ENCODE data around the gene TPD52L1. TPM values are rescaled to one million over a fixed set of nuclear protein-coding genes. Genes with fewer than 3 reads are reported as not detected.

The TPD52L1 gene
- total and polyA plus RNA-seq, 2 donors (not counting 3 experiments of a cell fraction or from before 2014, with no cell fraction given): 0.29 to 0.37 TPM

GRCh38 chr6:125246566-125246965 is 93.0 kb downstream of the TPD52L1 start:
- Histone ChIP-seq H3K9ac (replicated peaks; ENCODE audit: extremely low read depth, insufficient read depth, low read length) (no peak overlapping the region), H3K4me1 (ENCODE audit: control insufficient read depth, extremely low read depth, insufficient read depth, low read length) (no peaks in the 10 kb centered on the region), H3K9me3 (replicated peaks; ENCODE audit: control insufficient read depth, insufficient read depth, low read length) (no peaks in the 10 kb centered on the region), H4K20me1 (replicated peaks; ENCODE audit: control insufficient read depth, extremely low read depth, insufficient read depth, low read length) (no peaks in the 10 kb centered on the region), H3K27ac (ENCODE audit: insufficient read depth, low read depth, low read length) (no peak overlapping the region), H3K36me3 (ENCODE audit: control insufficient read depth in 2 of 2, extremely low read depth in 1 of 2, insufficient read depth in 2 of 2, low read length in 2 of 2) (no peaks in the 10 kb centered on the region), H2AFZ (ENCODE audit: low read depth, low read length) (no peak overlapping the region), H3K4me2 (ENCODE audit: insufficient read depth, low read length) (no peak overlapping the region), H3K9me1 (replicated peaks; ENCODE audit: control insufficient read depth, extremely low read depth, insufficient read depth, low read length) (no peaks in the 10 kb centered on the region), H3K27me3 (ENCODE audit: control insufficient read depth in 2 of 2, insufficient read depth in 2 of 2, low read length in 2 of 2) (peaks cover 0 to 2% of the 10 kb centered on the region in 2 experiments), H3K79me2 (ENCODE audit: control insufficient read depth, insufficient read depth, low read length) (no peaks in the 10 kb centered on the region), H3K4me3 (replicated peaks in 1 of 3; ENCODE audit: insufficient read depth in 1 of 3, low read depth in 1 of 3, low read length in 3 of 3) (no peak overlapping the region)
- no peak for FAIRE-seq
- BruUV-seq (replicated peaks): no TSS peak
- ChIA-PET POLR2A (no interaction called here), CTCF (interaction anchor here (1.5 kb wide), 1 partner anchor 55 kb away, joined by 5 read pairs; no protein-coding TSS in a partner anchor)
- dilution Hi-C loops (cut with MboI; ENCODE audit: extremely low pct_ligation_motif_present, low sequenced_read_pairs) (no loop called here), intact Hi-C loops (cut with micrococcal nuclease) (no loop called here)
- DNase-seq (ENCODE audit: low read depth, low spot score): no peak
- TF ChIP-seq POLR2AphosphoS5 (IDR thresholded peaks at IDR 0.05; ENCODE audit: insufficient read depth, low read depth, low read length) (no peak), FOS (IDR thresholded peaks at IDR 0.05; ENCODE audit: borderline replicate concordance, insufficient read depth, low read length) (no peak)

GRCh38 chr6:125248136-125248535 is 94.6 kb downstream of the TPD52L1 start:
- no peak overlapping the region for H3K27ac ChIP-seq (ENCODE audit: insufficient read depth, low read depth, low read length)
- H3K4me1 ChIP-seq (ENCODE audit: control insufficient read depth, extremely low read depth, insufficient read depth, low read length): no peaks in the 10 kb centered on the region
- dilution Hi-C loops (cut with MboI; ENCODE audit: extremely low pct_ligation_motif_present, low sequenced_read_pairs) (no loop called here), intact Hi-C loops (cut with micrococcal nuclease) (no loop called here)
- TF ChIP-seq EZH2 (IDR thresholded peaks at IDR 0.05; ENCODE audit: borderline replicate concordance, low read depth, low read length, severe bottlenecking): no peak
- no peak for TF ChIP-seq GATA2 (IDR thresholded peaks at IDR 0.05; ENCODE audit: insufficient read depth, insufficient read length, low read depth, low read length)
- no peak for TF ChIP-seq FOS (IDR thresholded peaks at IDR 0.05; ENCODE audit: borderline replicate concordance, insufficient read depth, low read length)
- no peak for TF ChIP-seq CTCF (IDR thresholded peaks at IDR 0.05; ENCODE audit: extremely low read depth in 1 of 2, insufficient read depth in 1 of 2, low read depth in 1 of 2, low read length in 2 of 2)
- TF ChIP-seq POLR2A (IDR thresholded peaks at IDR 0.05; ENCODE audit: low read depth, low read length): no peak
- no peak for TF ChIP-seq MAX (IDR thresholded peaks at IDR 0.05; ENCODE audit: insufficient read depth, insufficient read length)
- no peak for TF ChIP-seq POLR2AphosphoS5 (IDR thresholded peaks at IDR 0.05; ENCODE audit: insufficient read depth, low read depth, low read length)
- TF ChIP-seq MYC (IDR thresholded peaks at IDR 0.05; ENCODE audit: low read depth, low read length): no peak
- no peak for TF ChIP-seq JUN (IDR thresholded peaks at IDR 0.05; ENCODE audit: borderline replicate concordance, insufficient read depth, insufficient read length, low read depth)
- no peaks in the 10 kb centered on the region for H3K79me2 ChIP-seq (ENCODE audit: control insufficient read depth, insufficient read depth, low read length)
- FAIRE-seq (no peak), DNase-seq (ENCODE audit: low read depth, low spot score) (no peak)
- H3K4me2 ChIP-seq (ENCODE audit: insufficient read depth, low read length): no peak overlapping the region
- no peak overlapping the region for H2AFZ ChIP-seq (ENCODE audit: low read depth, low read length)
- no TSS peak for BruUV-seq (replicated peaks)
- H3K36me3 ChIP-seq (ENCODE audit: control insufficient read depth in 2 of 2, extremely low read depth in 1 of 2, insufficient read depth in 2 of 2, low read length in 2 of 2): no peaks in the 10 kb centered on the region
- H4K20me1 ChIP-seq (replicated peaks; ENCODE audit: control insufficient read depth, extremely low read depth, insufficient read depth, low read length): no peaks in the 10 kb centered on the region
- H3K9me1 ChIP-seq (replicated peaks; ENCODE audit: control insufficient read depth, extremely low read depth, insufficient read depth, low read length): no peaks in the 10 kb centered on the region
- H3K9me3 ChIP-seq (replicated peaks; ENCODE audit: control insufficient read depth, insufficient read depth, low read length): no peaks in the 10 kb centered on the region
- no peak overlapping the region for H3K4me3 ChIP-seq (replicated peaks in 1 of 3; ENCODE audit: insufficient read depth in 1 of 3, low read depth in 1 of 3, low read length in 3 of 3)
- ChIA-PET POLR2A (no interaction called here), CTCF (interaction anchor here (1.0 kb wide), 1 partner anchor 56 kb away, joined by 3 read pairs; no protein-coding TSS in a partner anchor)
- peaks cover 0 to 2% of the 10 kb centered on the region in 2 experiments for H3K27me3 ChIP-seq (ENCODE audit: control insufficient read depth in 2 of 2, insufficient read depth in 2 of 2, low read length in 2 of 2)
- no peak overlapping the region for H3K9ac ChIP-seq (replicated peaks; ENCODE audit: extremely low read depth, insufficient read depth, low read length)

Data from endothelial cell of umbilical vein (primary cell).